Panc1 (cell line): ENCODE data around the gene NEGR1.

Source experiments
- CTCF ChIP-seq: fragments of 450-650 bp; IDR thresholded peaks from 2 replicates; pipeline ENCODE4 v1.5.1; 2017; ENCODE audit warnings: mild to moderate bottlenecking
- POLR2AphosphoS5 ChIP-seq: IDR thresholded peaks from 2 replicates; pipeline ENCODE4 v1.6.1; 2012; ENCODE audit warnings: mild to moderate bottlenecking, low read depth, low read length, moderate library complexity

DNA sequence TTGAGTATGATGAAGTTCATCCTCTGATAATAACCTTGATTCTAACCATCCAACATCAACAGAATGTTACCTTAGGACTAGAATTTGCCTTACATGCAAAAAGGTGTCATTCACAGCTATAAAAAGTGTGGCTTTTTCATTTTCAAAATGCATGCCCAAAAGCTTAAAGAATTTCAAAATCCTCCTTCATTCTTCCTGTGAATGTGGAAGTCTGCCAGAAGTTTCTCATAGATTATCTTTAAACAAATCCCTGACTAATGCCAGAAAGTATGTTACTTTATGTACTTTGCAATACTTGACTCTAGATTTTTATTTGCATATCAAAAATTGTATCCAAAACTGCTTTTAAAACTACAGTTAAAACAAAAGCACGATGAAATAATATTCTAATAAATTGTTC, 930.9 kb downstream of the NEGR1 start:
- TF ChIP-seq CTCF (no peak), POLR2AphosphoS5 (no peak)
